ENCODE data around the gene AKR1C1. TPM values are rescaled to one million over a fixed set of nuclear protein-coding genes. Genes with fewer than 3 reads are reported as not detected.

AKR1C1 gene
- 33.2 and 42.7 TPM in 2 replicates for total RNA-seq

DNA sequence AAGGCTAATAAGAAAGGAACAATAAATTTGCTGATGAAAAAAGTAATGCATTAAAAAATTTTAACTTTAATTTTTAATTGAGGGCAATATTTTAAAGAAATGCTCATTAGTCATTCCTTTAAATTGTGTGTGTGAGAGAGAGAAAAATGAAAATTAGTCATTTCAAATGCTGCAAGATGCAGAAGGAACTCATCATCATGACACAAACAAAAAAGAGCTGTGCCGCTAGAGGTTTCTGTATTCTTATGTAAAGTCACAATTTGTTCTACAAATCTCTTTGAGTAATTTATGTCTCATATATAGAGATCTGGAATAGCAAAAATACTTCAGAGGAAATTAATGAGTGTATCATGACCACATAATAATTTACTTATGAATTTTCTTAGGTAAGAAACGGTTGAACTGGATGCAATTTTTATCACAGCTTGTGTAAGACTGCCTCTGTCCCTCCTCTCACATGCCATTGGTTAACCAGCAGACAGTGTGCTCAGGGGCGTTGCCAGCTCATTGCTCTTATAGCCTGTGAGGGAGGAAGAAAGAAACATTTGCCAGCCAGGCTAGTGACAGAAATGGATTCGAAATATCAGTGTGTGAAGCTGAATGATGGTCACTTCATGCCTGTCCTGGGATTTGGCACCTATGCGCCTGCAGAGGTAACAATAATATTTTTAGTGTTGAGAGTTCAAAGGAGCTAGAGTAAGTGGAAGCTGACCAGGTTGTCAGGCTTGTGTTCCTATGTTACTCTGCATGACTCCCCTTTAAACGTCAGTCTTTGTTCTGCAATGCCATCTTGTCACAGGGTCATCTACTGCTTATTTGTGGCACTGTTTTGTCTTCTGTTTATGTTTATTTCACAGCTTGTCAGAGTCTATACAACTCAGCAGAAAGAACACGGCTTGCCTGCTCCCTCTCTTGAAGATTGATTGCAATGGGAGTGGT is at the start of gene AKR1C1:
AKR1C1 (plus strand) TSS at position 540 of the 939 bp plus-strand sequence; CDS start at position 570, 30 bp downstream.

DNA sequence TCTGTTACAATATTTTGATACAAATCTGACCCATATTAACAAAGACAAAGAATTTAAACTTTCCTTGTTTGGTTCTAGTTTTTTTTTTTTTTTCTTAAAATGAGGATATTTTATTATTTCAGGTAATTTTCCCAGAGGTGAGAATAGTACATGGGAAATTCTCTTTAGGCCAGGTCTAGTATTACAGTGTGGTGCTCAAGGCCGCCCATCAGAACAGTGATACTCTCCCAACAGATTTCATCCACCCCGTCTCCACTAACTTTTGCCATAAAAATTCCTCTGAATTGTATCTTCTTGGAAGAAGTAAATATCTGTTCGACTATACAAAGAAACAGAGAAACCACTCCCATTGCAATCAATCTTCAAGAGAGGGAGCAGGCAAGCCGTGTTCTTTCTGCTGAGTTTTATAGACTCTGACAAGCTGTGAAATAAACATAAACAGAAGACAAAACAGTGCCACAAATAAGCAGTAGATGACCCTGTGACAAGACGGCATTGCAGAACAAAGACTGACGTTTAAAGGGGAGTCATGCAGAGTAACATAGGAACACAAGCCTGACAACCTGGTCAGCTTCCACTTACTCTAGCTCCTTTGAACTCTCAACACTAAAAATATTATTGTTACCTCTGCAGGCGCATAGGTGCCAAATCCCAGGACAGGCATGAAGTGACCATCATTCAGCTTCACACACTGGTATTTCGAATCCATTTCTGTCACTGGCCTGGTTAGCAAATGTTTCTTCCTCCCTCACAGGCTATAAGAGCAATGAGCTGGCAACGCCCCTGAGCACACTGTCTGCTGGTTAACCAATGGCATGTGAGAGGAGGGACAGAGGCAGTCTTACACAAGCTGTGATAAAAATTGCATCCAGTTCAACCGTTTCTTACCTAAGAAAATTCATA is 40.2 kb downstream of the AKR1C1 start, which contains the start of gene AKR1C2:
AKR1C2 (minus strand) TSS at position 731 of the 903 bp plus-strand sequence; CDS start at position 709, 22 bp downstream.

Other genes with a start within 250 kb of the AKR1C1 start
- gene AKR1E2, start 137.2 kb upstream of the AKR1C1 start, total RNA-seq, result 3.8 and 4.8 TPM in 2 replicates
- gene AKR1C2, start 40.4 kb downstream of the AKR1C1 start, total RNA-seq, result 49.2 and 256 TPM in 2 replicates
- 16.7 and 149 TPM in 2 replicates for gene AKR1C3, start 131.0 kb downstream of the AKR1C1 start, total RNA-seq
- not detected in 2 replicates for gene AKR1C8, start 221.7 kb downstream of the AKR1C1 start, total RNA-seq
- gene AKR1C4, start 233.4 kb downstream of the AKR1C1 start, total RNA-seq, result not detected in 2 replicates